GM19328 (cell line): ENCODE measurements around the gene DOLK.

Experiments used
- ATAC-seq: cut with Tn5 transposase; IDR thresholded peaks from one replicate; pipeline ENCODE4 v1.9.1; 2021; ENCODE audit warnings: mild to moderate bottlenecking, moderate library complexity; ENCODE audit not compliant: unreplicated experiment

DOLK gene

DNA sequence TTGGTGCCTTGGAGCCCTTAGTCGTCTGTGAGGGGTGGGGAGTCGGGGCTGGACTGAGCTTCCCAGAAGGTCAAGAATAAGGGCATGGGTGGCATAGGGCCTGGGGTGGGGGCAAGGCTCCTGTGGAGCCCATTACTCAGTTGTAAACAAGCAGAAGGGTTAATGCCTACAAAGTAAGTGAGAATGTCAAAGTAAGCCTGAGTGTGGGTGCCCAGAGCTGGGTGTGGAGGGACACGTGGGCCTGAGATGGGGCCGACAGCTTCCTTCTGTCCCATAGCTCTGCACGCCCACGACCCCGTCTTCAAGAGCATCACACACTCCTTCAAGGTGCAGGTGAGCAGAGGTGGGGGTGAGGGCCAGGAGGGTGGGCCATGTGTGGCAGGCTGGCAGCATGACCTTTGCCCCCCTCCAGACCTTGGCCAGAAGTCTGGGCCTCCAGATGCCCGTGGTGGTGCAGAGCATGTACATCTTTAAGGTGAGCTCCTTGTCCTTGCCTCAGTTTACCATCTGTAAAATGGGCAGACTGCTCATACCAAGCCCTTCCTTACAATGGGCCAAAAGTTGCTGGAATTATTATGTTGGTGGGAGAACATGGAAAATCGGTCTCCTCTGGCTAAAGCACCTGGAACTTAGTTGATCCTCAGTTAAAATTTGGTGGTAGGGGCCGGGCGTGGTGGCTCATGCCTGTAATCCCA is 11.1 kb downstream of the DOLK start:
- ATAC-seq = no peak

DNA sequence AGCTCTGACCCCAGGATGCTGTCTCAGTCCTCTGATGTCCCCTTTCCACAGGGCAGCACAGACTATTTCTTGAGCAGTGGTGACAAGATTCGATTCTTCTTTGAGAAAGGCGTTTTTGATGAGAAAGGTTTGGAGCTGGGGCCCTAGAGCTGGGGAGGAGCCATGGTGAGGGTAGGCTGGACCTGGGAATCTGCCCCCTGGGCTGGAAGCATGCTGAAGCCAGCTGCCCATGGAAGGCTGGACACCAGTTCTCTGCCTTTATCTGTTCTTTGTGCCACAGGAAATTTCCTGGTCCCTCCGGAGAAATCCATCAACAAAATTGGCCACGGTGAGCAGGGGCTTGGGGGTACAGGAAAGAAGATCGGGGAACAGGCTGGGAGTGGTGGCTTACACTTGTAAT is 13.7 kb downstream of the DOLK start:
- no peak for ATAC-seq

DNA sequence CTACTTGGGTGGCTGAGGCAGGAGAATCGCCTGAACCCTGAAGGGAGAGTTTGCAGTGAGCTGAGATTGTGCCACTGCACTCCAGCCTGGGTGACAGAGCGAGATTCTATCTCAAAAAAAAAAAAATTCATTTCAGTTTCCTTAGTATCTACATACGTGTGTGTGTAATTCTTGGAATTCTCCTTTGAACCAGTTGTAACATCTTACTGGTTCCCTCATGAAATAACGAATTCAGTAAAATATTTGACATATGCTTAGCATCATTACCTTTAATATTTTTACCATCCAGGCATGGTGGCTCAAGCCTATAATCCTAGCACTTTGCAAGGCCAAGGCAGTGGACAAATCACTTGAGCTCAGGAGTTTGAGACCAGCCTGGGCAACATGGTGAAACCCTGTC is 17.8 kb downstream of the DOLK start:
- ATAC-seq = no peak

DNA sequence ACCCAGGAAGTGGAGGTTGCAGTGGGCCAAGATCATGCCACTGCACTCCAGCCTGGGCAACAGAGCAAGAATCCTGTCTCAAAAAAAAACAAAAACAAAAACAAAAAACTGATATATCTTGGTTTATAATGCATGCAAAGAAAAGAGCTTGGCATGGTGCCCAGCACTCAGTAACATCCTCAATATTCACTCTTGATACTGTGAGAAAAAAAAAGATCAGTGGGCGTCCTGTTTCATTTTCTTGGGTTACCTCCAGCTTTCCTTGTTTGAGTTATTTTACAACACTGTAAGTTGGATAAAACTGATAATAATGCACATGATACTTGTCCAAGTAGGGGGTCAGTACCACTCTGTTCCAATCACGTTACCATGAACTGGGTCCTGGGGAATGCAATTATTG is 18.8 kb downstream of the DOLK start:
- ATAC-seq = no peak

DNA sequence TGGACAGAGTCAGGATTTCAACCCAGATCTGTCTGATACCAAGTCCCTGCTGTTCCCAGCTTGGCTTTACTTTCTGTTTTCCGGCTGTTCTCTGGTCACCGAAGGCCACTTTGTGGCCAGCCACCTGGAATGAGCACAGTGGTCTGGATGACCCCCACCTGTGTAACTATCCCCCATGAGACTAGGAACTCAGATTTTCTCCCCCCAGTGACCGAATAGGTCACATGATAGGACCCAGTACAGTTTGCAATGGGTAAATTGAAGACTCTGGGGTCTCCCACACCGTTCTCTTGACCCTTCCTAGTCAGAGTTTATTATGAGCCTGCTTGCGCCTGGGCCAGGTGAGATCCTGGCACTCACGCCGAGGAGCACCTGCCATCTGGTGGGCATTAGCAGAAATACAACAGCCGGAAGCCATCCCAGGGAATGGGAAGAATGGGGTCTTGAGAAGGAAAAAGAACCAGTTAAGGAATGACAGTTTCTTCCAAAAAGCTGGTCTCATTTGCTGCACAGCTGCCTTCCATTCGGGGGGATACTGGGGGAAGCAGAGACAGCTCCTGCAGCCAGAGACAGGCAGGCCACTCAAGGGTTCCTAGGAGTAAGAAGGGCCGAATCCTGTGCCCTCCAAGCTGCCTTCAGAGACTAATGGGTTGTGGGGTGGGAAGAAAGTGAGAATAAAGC is 19.5 kb downstream of the DOLK start:
- ATAC-seq = no peak

DNA sequence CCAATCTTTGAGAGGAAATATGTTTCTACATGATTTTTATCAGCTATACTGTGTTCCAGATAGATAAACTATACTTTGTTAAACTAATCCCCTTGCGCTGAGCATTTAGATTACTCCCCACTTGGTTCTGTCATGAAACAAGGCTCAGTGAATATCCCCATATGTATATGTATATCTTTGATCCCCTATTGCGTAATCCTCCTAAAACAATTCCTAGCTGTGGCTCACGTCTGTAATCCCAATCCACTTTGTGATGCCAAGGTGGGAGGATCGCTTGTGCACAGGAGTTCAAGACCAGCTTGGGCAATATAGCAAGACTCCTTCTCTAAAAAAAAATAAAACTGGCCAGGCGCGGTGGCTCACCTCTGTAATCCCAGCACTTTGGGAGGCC is 23.9 kb downstream of the DOLK start:
- no peak for ATAC-seq

GRCh38 chr9:128921881-128922763 is 25.3 kb downstream of the DOLK start:
- ATAC-seq = no peak

DNA sequence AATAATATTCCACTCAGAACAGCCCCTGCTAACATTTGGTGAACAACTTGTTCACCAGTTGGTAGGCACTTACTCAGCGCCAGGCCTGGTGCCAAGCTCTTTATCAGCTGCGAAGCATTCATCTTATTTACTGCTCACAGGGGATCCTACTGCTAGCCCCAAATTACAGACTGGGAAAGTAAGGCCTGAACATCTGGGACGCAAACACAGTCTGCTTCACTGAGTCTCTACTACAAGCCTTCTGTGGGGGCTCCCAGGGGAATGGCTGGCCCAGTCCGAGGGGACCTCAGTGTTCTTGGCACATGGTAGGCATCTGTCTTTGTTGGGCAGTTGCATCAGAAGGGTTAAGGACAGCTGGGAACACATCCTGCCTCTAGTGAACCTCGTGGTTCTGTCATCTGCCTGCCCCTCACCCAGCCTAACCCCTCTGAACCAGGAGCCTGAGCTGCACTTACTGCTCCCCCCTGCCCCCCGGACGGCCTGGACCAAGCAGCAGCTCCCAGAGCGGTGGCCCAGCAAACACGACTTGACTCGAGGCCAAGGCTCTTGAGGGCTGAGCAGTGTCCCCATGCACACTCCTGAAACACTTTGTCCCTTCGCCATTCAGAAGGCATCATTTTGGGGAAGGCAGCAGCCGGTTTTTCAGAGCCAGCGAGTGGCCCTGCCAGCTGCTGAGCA is 26.9 kb downstream of the DOLK start, which contains the start of gene PHYHD1:
Gene PHYHD1, plus strand, starts transcription at position 602 of the 678 bp plus-strand sequence. CDS start 1,342 bp downstream, outside the sequence.
- no peak for ATAC-seq

DNA sequence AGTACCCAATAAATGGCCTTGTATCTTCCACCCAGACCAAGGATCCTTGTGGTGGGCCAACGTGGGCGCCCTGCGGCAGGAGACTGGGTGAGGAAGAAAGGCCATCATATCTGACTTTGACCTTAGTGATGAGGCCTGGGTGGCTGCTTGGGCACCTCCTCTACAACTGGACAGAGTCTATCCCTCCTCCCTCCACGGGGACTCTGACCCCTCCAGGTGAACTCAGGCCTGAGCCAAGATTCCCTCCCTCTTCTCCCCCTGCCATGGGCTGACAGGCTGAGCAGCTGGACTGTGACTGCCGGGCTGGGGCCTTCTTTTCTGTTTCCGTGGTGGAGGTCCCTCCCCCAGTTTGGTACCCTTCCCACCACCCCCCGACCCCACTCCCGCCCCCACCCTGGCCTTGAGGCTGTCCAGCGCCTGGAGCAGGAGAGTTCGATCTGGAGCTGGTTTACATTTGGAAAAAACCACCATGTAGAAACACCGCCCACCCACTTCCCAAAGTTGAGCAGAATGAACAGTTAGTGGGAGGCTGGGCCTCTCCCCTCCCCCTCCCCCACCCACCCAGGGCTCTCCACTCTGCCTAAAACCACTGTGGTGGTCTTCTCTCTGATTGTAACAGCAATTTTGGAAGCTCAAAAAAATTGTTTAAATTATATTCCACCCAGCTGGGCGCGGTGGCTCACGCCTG is 27.9 kb downstream of the DOLK start:
- ATAC-seq = no peak

DNA sequence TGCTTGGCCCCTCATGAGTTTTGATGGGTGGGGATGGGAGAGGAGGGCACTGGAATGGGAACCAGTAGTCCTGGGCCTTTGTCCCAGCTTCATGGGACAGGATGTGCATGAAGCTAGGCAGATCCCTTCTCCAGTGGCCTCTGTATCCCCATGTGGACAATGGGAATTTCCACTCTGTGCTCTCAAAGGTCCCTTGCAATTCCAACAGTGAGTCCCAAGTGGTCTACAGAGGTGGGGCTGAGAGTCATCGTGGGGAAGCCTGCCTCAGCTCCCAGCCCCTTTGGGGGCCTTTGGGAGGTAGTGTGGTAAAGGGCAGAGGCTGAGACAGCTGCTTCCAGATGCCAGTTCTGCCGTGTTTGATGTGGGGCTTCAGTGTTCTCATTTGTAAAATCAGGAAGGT is 28.5 kb downstream of the DOLK start:
- no peak for ATAC-seq

DNA sequence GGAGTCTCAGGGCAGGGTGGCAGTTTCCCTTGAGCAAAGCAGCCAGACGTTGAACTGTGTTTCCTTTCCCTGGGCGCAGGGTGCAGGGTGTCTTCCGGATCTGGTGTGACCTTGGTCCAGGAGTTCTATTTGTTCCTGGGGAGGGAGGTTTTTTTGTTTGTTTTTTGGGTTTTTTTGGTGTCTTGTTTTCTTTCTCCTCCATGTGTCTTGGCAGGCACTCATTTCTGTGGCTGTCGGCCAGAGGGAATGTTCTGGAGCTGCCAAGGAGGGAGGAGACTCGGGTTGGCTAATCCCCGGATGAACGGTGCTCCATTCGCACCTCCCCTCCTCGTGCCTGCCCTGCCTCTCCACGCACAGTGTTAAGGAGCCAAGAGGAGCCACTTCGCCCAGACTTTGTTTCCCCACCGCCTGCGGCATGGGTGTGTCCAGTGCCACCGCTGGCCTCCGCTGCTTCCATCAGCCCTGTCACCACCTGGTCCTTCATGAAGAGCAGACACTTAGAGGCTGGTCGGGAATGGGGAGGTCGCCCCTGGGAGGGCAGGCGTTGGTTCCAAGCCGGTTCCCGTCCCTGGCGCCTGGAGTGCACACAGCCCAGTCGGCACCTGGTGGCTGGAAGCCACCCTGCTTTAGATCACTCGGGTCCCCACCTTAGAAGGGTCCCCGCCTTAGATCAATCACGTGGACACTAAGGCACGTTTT is 30.1 kb downstream of the DOLK start:
- ATAC-seq = no peak

- ATAC-seq = no peak
Measured at GRCh38 chr9:128916745-128917144, 30.7 kb downstream of the DOLK start.

GRCh38 chr9:128916204-128916603 is 31.2 kb downstream of the DOLK start:
- no peak for ATAC-seq

- no peak for ATAC-seq
Measured at GRCh38 chr9:128913995-128914772, 33.2 kb downstream of the DOLK start.

- no peak for ATAC-seq
Measured at GRCh38 chr9:128913048-128913900, 34.1 kb downstream of the DOLK start.

DNA sequence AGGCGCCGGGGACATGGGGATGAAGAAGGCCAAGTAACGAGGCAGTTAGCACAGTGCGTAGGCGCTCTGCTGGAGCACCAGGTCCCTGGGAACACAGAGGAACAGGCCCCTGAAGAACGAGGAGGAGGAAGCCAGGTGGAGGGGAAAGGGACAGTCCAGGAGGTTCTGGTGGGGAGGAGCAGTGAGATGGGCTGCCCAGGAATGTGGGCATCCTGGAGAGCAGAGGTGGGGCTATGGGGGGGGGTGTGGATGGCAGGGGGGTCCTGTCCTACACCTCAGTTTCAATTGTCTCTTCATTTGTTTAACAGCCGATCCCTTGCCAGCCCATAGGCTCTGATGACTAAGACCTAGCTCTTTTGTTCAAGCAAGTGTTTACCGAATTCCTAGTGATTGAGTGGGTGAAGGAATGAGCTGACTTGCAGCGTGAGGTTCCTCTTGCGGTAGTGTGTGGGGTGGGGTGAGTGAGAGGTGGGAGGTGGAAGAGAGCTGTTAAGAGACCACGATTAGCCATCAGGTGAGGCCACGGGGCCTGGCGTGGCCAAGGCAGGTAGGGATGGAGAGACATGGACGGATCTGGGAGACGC is 35.0 kb downstream of the DOLK start:
- no peak for ATAC-seq

- ATAC-seq = no peak
Measured at GRCh38 chr9:128911529-128912035, 35.8 kb downstream of the DOLK start.

- ATAC-seq = no peak
Measured at GRCh38 chr9:128910906-128911305, 36.5 kb downstream of the DOLK start.
